HG03108 (cell line): ENCODE measurements around the gene IP6K2.
"Not testable (repeated sequence)": the region's sequence is repeated elsewhere in the genome, so short reads cannot be mapped to it uniquely, and the experiment has no call there.

Source experiments
- ATAC-seq: cut with Tn5 transposase; IDR thresholded peaks from one replicate; pipeline ENCODE4 v1.9.1; 2021; ENCODE audit warnings: moderate library complexity; ENCODE audit not compliant: unreplicated experiment

IP6K2 gene

DNA sequence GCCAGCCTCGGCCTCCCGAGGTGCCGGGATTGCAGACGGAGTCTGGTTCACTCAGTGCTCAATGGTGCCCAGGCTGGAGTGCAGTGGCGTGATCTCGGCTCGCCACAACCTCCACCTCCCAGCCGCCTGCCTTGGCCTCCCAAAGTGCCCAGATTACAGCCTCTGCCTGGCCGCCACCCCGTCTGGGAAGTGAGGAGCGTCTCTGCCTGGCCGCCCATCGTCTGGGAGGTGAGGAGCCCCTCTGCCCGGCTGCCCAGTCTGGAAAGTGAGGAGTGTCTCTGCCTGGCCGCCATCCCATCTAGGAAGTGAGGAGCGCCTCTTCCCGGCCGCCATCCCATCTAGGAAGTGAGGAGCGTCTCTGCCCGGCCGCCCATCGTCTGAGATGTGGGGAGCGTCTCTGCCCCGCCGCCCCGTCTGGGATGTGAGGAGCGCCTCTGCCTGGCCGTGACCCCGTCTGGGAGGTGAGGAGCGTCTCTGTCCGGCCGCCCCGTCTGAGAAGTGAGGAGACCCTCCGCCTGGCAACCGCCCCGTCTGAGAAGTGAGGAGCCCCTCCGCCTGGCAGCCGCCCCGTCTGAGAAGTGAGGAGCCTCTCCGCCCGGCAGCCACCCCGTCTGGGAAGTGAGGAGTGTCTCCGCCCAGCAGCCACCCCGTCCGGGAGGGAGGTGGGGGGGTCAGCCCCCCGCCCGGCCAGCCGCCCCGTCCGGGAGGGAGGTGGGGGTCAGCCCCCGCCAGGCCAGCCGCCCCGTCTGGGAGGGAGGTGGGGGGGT, 16.9 kb upstream of the IP6K2 start:
- ATAC-seq = not testable (repeated sequence)

DNA sequence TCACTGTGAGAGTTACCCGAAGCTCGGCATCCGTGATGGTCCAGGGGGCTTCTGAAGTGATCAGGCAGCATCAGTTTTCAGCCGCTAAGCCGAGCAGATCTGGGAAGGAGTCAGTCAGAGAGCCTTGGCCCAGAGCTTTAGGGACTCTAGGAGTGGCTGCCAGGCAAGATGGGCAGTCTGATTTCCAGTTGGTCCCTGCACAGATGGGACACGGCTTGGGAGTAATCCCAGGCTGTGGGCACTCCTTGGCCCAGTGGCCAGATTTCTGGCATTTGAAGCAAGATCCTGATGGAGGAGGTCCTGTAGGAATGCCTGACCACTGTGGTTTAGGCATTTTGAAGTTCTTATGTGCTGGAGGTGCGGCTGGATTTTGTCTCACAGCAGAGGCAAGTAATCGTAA, 10.5 kb upstream of the IP6K2 start:
- ATAC-seq = no peak

GRCh38 chr3:48725185-48725855, 8.3 kb upstream of the IP6K2 start:
- ATAC-seq = not testable (repeated sequence)

DNA sequence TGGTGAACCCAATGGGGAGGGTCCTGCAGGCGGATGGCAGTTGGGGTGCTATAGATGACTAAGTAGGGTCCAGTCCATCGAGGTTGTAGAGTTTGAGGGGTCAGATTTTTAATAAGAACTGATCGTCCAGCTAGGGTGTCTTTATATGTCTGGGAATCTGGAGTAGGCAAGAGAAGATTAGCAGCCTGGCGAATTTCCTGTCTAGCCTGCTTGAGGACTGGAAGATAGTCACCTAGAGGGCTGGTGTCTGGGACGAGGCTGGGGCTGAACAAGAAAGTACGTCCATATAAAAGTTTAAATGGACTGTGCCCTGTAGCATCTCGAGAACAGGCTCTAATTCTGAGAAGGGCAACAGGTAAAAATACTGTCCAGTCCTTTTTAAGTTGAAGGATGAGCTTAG, 6.7 kb upstream of the IP6K2 start:
- no peak for ATAC-seq

GRCh38 chr3:48723293-48723692, 6.3 kb upstream of the IP6K2 start:
- not testable (repeated sequence) for ATAC-seq

- ATAC-seq = no peak
These were observed 476 bp downstream of the IP6K2 start for GRCh38 chr3:48716508-48716981.

DNA sequence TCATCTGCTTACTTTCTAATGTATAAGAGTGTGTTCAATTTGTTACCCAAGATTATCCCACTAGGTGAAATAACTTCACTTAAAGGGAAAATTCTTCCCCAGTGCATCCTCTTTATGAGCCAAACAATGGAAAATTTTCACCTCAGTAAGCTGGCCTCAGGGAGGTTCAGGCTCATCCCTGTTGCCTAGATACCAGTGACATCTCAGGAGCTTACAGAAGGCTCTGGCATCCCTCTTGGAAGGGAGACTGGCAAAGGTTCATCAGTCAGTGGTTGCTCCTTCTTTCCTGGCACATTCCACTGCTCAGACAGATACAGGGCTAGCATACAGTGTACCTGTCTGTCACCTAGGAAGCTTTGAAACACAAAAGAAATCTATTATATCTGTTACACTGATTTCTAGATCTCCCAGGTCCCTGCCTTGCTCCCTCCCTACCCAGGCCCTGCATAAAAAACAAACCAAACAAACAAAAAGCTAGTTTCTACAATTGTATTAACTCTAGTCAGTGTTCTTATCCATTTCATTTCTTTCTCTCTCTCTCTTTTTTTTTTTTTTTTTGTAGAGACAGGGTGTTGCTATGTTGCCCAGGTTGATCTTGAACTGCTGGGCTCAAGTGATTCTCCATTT, 1.7 kb downstream of the IP6K2 start:
- no peak for ATAC-seq

DNA sequence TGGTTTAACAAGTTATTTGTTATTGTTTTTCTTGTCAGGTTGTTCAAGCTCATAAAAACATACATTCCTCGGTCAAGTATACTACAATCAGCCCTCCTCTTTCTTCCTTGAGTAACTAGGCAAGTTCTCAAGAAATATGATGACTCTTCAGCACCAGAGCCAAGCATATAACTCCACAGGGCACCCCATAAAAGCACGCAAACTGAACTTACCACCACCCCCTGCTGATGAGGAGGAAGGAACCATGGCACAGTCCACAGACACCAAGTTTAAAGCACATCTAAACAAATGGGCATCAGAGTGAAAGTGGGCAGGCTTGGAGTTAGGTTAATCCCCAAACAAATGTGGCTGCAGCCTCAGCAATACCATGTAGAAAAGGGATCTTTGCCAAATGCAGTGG, 5.3 kb downstream of the IP6K2 start:
- ATAC-seq = no peak

DNA sequence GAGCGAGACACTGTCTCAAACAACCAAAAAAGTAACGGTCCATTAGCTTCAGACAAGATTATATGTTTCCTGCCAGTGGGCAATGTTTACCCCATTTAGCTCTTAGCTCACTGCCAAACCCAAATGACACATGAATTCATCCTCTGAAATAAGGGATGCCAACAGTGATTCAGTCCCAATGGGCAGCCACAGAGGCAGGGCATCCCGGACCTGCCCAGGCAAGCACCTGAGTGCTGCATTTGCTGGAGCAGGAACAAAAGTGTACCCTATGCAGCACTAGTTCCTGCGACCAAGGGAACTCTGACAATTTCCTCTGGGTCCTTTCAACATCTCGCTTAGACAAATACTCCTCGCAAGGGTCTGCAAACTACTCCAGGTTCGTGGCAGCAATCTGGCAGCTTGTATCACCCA, 8.0 kb downstream of the IP6K2 start:
- no peak for ATAC-seq

DNA sequence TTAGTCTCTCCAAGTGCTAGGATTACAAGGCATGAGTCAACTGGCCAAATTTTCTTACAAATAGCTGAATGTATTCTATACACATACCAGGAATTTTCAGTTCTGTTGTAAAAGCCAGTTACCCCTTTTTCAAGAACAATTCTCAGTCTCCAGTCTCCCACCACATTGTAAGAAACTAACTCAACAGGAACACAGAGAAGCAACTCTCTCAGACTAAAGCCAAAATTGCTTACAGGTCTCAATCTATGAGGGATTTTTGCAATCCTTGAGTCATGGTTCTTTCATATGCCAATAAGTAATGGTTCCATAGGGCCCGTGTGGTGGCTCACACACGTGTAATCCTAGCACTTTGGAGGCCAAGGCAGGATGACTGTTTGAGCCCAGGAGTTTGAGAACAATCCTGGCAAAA, 8.5 kb downstream of the IP6K2 start:
- no peak for ATAC-seq

DNA sequence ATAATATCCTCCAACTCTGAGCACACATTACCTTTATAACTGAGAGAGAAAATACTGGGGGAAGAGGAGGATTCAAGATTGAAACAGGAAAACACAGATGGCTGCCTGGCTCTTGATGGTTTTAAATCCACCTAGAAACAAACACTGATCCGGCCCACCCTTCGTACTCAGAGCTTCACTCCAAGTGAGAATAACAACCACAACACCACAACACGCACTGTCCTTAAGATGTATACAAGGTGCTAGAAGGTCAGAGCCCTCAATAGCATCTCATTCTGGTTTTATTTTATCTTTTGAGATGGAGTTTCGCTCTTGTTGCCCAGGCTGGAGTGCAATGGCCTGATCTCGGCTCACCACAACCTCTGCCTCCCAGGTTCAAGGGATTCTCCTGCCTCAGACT, 9.9 kb downstream of the IP6K2 start:
- no peak for ATAC-seq

- ATAC-seq = no peak
These were observed 14.6 kb downstream of the IP6K2 start for GRCh38 chr3:48702320-48702920.

- ATAC-seq = no peak
These were observed 16.2 kb downstream of the IP6K2 start for GRCh38 chr3:48700731-48701405.

- no peak for ATAC-seq
These were observed 18.1 kb downstream of the IP6K2 start for GRCh38 chr3:48698891-48699290.

DNA sequence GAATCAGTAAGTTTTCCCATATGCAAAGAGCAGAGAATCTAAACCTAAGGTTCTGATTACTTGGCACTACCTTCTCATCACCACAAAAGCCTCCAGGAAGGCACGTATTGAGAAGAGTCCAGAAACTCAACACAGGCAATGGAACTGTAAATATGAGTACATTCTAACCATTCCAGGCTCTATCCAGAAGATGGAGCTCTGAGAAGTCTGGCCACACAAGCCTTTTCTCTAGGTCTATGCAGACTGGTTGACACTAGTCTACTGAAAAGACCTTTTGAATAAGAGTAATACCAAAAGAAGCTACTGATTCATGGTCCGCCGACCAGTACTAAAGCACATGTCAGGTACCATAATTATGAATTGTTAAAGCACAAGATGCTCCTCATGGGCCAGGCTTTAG, 19.1 kb downstream of the IP6K2 start:
- ATAC-seq = no peak

- no peak for ATAC-seq
These were observed 20.4 kb downstream of the IP6K2 start for GRCh38 chr3:48696601-48697000.

- ATAC-seq = no peak
These were observed 20.9 kb downstream of the IP6K2 start for GRCh38 chr3:48696156-48696555.

DNA sequence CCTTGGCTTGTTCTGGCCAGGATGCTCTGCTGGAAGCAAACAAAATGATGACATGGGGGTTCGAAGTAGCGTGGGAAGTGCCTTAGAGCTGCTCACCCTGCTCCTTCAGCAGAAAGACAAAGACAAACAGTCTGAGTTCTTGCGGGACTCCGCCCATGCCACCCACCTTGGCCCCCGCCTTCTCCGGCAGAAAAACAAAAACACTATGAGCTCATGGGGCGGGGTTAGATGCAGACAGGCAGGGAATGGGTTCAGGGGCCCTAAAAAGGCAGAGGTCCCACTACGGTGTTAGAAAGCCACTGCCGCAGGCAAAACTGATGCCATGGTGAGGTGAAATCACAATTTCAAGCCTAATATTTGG, 21.6 kb downstream of the IP6K2 start:
- no peak for ATAC-seq

GRCh38 chr3:48694610-48695392, 22.2 kb downstream of the IP6K2 start:
- no peak for ATAC-seq

DNA sequence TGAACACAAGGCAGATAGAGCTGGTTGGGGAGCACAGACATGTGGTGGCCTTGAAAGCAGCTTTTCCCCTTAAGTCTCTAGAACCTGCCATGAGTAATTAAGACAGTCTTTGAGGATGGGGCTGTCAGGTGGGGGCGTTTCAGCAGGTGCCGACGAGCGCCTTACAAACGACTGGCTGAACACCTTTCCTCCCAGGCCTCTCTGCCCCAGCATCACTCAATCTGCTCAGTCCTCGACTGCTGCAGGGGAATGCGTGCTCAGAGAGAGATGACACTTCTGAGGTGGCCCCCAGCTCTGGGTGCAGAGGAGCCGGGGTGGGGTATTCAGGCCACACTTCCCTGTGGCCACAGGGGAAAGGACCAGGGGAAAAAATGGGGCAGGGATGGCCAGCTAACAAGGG, 23.2 kb downstream of the IP6K2 start:
- no peak for ATAC-seq
